CD4-positive, alpha-beta T cell treated with Interferon gamma for 1 hour (primary cell): ENCODE measurements around the gene YPEL2.

Source experiments
- DNase-seq: peaks from one replicate; pipeline ENCODE4 v3.0.0-alpha.2; 2020

The YPEL2 gene

DNA sequence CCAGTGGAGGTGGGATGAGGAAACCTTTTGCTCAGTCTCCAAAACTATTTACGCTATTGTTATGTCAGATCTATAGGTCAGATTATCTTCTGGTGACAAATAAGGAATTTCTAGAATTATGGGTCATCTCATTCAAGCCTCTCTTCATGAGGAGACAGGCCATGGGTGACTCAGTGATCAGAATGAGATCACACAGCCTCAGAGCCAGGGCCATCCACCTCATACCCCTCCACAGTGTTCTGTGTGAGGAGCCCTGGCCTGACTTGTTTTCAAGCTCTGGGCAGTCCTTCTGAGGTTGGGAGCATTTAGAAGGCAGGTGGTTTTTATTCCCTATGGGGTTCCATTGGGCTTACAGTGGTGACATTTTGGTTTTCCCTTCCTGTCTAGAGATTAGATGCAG is 26.5 kb downstream of the YPEL2 start:
- no peak for DNase-seq

DNA sequence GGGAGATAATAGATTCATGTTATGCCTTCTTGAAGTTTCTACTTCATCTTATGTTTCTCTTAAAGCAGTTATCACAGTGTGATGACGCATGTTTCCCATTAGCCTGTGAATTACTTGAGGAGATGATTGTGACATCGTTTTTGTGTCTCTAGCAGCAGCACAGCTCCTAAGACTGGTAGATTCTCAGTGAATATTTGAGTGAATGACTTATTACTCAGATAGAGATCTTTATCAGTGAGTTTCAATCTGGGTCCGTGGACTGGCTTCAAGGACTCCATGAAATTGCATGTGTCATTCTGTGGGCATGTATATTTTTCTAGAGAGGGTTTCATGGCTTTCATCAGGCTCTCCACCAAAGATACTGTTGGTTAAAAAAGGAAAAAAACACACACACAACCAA is 29.9 kb downstream of the YPEL2 start:
- DNase-seq = no peak

DNA sequence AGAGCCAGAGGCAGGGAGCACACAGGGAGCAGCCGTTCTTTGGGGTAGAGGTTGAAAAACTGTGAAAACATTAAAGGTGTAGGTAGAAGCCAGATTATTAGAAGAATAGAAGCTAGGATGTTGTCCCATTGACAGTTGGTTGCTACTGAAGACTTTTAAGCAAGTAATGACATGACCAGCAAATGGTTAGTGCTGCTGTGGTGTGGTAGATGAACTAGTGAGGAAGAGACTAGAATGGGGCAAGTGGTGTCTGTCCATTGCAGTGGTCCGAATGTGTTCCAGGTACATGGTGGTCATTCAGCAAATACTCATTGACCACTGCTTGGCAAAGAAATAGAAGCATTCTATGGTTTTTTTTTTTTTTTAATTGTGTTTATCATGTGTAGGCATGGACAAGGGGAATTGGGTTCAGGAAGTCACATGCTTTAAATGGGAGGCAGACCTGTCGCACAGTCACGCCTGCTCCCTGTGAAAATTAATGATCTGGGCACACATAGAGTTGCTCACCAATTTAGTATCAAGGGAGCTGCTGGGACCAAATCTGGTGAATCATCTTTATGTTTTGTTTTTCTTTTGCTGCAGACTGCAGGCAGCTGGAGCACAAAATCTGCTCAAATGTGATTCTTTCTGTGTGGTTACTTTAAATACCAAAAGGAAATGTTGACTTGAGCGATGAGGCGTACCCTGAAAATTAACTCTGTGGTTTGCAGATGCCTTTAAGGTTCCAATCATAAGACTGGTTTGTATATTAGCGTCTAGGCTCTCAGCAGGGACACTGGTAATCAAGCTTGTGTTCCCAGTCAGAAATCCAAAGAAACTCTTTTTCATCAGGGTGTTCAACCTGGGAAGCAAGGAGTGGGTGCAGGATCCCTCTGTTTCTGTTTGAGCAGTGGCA is 30.7 kb downstream of the YPEL2 start:
- no peak for DNase-seq

DNA sequence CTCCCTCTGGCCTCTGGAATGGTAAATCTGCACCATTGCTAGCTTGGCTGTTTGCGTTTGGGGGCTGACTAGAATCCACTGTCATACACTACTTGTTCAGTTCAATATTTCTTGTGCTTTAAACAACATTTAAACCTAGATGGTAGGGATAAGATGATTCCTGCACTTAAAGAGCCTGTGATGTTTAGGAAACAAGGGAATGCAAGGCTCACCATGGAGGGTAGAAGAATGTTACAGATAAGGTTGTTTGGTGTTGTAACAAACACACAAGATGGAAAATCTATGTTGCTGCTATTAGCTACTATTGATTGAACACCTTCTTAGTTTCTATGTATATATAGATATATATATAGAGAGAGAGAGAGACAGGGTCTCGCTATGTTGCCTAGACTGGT is 31.4 kb downstream of the YPEL2 start:
- DNase-seq = no peak

DNA sequence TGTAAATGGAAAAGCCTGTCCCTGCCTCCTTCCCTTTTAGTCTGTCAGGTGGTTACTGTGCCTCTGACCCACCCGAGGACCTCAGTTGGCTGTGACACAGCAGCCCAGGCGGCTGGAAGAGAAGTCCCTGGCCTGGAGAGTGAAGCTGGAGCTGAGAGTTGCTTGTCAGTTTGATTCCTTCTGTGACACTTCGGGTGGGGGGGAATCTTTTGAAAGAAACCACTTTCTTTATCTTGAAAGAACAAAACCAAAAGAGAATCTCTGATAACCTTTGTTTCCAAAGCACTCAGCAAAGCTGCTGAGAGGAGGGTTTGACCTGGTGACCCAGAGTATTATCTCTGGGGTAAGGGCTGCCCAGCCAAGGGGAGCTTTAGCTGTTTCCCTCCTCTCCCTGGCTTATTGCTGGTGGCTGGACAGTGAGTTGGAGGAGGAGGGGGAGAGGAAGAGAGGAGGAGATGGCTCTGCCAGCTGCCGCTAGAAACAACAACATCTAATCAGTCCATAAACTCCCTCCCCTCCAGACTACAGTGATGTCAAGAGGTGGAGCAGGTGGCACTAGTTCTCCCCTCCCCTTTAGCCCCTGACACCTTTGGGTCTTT is 34.0 kb downstream of the YPEL2 start:
- DNase-seq = no peak

DNA sequence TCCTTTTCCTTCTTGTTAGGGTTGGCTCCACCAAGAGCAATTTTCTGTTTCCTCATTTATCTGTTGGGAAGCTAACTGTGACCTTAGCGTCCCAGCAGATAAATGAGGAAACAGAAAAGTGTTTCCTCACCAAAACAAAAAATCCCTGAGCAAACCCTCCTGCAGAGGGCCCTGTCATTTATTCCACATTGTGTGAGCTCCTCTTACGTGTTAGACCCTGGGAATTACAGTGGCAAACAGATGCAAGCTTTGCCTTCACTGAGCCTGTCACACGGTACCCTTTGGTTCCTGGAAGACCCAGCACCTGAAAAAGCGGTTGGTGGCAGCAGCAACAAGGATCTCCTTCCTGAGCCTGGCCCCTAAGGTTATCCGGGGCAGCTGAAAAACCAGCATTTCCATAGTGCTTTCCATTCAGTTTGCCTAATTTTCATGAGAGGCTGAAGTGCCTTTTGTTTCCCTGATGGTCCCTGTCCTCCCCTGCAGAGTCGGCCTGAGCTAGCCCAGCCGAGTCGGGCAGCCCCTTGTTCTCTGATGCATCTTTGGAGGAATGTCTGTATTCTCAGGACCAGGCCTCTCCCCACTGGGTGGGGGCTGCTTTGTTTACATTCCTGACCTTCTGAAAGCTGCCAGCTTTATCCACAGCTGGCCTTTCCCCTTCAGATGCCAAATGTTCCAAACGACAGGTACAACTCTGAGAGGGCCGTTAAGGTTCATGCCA is 34.7 kb downstream of the YPEL2 start:
- DNase-seq = no peak

DNA sequence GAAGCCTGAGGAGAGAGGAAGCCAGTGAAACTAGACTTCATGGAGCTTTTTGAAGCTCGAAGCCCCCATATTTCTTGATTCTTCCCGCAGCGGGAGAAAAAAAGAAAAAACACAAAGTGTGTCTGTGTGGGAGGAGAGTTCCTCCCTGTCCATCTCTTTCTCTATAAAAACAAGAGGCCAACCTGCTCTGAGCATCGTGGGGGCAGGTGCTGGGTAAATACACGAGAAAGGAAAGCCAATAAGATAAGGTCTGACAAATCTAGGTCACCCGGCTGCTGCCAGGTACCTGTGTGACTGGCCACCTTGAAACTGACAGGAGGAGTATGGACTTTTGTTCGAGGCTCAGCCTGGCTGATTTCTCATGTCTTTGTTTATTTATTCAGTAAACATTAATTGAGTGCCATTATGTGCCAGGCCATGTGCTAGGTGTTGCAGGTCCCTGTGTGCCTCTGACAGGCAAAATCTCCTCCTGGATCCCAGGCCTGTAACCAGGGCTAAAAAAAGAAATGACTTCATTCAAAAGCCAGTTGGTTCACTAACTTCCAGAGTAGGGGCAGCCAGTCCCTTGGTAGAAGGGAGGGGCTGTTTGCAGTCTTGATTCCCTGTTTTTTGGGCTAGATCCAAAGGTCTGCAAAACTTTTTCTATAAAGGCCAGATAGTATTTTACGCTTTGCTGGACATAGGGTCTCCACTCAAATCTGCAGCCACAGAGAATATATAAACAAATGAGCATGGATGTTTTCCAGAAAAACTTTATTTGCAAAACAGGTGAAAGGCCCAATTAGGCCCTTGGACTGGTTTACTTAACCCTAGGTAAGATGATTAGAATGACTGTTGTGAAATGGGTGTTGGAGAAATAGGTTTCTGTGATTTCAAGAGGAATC is 35.6 kb downstream of the YPEL2 start:
- DNase-seq = no peak

DNA sequence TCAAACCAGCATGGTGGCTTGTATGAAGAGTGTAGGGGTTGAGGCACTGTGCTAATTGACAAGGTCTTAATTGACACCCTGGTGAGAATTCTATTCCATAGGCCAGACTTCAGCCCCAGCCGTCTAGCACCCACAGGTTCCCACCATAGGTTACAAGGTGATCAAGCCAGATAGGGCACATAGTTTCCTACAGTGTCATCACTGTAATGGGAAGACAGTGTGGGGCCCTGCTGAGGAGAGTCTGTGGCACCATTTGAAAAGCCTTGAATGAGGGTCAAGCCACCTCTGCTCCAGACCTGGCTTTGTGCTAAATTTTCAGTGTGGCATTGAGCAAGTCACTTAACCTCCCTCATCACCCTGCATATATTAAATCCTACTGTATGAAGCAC is 36.2 kb downstream of the YPEL2 start:
- no peak for DNase-seq

DNA sequence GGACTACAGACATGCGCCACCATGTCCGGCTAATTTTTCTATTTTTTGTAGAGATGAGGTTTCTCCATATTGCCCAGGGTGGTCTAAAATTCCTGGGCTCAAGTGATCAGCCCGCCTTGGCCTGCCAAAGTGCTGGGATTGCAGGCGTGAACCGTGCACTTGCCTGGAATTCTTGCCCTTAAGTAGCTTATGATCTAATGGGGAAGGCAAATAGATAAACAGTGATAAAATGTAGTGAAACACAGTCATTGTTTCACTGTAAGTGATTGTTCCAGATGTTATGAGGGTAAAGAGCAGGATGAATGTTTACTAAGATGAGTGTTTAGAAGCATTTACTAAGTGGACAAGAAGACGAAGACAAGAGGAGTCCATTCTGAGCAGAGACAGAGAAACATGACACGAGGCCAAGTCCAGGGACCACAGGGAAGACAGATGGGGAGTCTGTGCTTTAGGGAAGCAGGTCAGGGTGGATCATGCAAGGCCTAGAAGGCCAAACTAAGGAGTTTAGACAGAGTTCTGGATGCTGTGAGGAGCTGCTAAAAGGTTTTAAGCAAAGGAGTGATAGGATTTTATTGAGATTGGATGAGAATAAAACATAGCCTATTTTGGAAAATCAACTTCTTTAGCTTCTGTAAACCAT is 36.9 kb downstream of the YPEL2 start:
- DNase-seq = no peak

DNA sequence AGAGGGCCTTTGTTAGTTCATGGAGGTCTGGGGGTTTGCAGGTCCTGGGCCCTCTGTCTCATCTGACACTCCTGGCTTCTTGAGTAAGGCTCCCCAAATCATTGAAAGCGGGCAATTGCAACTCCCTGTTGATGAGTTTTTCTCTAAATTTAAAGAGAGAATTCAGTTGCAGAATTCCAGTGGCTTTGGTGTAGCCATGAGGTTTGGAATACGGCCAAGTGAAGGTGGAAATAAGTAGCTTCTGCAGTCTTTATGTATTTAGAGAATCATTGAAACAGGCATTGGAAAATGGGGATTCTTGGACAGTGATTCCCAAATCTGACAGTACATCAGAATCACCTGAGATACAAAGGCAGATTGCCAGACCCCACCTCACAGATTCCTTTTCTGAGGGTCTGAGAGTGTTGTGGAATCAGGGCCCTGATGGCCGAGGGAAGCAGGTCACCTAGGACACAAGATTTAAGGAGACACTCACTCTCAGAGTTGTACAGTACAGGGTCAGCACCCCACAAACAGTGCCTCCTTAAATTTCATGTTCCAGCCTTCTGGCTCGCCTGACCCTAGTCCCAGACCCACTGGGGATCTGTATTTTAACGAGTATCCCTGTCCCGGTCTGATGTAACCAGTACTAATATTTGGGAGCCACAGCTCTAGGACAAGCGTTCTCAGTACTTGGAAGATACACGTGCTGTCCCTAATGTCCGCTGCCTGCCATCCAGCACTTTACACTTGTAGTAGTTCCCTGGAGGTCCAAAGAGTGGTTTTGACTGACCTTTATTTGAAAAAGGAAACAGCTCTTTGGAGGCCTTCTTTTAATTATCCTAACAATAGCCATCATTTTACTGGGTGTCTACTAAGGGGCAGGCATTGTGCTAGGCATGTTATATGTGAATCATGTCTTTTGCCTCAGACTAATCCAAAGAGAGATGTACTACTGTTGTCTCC is 37.8 kb downstream of the YPEL2 start:
- DNase-seq = no peak

DNA sequence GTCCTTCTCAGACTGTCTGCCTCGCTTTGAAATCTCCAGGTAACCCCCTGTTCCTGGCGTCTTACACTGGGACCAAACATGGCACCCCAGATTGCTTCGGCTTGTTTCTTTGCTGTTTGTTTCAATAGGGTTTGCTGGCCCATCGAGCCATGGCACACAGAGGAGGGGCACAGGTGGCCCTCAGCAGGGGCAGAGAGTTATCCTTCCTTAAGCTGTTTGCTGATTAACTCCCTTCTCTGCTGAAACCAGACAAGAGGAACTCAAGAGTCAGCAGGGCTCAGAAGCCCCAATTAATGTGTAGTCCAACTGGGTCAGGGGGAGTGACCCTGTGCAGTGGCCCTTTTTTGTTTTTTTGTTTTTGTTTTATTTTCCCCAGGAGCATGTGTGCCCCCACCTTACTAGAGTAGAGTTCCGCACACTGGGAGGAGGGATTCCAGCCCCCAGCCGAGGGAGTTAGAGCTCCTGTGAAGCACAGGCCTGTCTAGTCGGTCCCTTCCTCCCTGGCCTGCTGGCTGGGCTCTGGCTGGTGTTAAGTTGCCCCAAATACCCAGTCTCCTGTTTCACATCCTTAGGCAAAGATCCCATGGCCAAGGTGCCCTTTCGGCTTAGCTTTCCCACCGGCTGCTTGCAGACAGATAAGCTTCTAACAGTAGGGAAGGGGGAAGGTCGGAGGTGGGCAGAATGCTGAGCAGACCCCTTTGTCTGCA is 39.3 kb downstream of the YPEL2 start:
- DNase-seq = no peak

DNA sequence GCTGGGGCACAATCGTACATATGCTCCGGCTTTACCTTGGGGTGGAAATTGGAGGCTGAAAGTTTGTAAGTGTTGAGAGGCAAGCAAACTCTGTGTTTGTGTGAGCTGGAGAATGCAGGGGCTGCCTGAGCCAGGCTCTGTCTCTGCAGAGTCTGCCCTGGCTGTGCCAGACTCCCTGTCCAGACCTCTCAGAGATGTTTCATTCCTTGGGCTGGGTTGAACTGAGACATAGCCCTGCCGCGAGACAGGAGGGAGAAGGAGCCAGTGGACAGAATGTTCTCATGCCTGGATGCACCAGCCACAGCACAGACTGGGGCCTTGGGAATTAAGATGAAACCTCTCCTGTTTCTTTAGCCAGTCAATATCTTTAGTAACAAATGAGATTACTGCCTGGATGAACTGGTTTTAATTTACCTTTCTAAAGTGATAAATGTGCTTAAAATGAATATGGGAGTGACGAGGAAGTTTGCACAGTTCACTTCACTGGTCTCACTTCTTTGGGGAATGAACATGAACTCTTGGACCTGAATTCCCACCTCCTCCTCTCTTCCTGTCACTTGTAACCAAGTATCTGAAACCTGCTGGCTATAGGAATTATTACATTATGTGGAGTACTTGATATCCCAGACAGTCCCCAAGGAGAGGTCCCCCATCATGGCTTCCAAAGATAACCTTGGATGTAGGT is 40.1 kb downstream of the YPEL2 start:
- DNase-seq = no peak

DNA sequence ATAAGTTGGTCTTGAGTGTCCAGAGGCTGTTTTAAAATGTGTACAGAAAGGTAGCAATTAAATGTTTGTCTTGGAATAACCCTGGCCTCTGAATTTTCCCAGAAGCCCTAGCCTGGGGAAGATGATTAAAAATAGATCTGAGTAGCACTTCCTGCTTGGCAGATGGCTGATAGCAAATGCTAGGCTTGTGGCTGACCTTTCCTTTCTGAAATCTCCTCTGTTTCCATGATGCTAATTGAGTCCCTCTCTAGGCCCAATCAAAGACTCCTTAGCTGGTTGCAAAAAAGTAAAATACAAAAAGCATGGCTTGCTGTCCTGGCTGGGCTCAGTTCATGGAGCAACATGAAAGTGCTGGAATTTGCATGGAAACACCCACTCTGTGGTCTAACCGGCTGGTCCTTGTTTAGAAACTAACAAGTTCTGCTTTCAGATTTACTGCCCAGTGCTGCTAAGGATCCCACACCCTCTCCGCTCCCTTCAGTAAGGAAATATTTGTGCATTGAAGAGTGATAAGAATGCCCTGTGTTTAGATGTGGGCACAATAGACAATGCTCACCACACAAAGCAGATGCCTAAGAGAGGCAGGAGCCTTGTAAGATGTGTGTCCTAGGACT is 40.8 kb downstream of the YPEL2 start:
- DNase-seq = no peak

DNA sequence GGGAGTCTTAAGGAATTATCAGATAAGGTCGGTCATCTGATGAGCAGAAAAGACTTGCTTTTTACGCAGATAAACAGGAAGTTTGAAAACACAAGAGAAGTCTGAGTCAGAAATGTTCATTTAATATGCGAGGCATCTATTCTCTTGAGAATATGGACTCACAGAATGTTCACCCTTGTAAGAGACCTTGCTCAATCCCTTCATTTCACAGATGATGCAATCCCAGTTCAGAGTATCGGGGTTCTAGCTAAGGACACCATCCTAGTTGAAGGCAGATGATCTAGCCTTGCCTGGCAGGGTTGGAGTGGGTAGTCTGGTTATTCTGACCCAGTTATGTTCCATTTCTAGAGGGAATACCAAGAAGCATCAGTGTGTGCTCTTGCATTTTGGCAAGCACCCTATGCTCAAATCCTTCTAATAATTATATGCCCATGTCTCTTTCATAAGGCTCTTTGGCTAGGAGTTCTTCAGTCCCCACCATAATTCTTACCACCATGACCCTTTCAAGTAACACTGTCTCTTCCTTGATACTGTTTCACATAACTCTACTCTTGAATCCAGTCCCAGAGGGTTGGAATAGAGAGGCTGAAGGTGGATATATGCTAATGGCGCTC is 42.5 kb downstream of the YPEL2 start:
- no peak for DNase-seq

DNA sequence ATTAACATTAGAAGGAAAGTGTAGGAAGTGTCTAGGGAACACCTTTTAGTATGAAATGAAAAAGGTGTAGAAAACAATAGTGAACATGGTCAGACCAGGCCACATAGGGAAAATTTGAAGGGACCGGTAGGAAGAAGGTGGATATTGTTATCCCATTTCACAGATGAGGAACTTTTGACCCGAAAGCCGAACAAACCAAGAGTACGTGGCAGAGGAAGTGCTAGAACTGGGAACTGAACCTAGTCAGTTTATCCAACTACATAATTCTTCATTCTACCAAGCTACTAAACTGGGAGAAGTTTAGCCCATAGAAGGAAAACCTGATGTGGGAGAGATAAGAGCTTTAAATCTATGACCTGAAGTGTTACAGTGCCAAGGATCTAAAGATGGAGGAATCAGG is 43.2 kb downstream of the YPEL2 start:
- DNase-seq = no peak

DNA sequence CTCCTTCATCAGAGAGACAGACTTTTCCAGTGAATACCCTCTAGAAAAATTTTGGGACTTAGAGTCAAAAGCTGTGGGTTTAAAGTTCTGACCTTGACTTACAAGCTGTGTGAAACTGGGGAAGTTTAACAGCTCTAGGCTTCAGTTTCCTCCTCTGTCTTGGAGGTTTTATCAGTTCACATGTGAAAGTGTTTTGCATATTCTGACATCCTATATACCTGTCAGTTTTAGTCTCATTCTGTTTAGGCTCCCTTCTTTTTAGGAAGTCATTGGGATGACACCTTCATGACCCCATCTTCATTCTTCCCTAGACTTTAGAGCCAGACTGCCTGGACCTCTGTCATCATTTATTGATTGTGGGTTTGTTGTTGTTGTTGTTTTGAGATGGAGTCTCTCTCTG is 44.4 kb downstream of the YPEL2 start:
- no peak for DNase-seq

DNA sequence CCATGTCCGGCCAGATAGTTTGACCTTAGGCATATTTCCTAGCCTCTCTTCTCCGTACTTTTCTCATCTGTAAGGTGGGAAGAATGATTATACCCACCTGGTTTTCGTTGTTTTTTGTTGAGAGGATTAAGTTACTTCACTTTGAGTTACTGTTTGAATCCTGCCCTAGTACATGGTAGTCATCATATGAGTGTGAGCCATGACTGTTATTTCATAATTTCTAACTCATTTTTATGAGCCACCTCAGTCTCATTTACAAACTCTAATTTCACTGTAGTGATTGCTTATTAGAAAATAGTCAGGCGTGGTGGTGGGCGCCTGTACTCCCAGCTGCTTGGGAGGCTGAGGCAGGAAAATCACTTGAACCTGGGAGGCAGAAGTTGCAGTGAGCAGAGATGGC is 45.1 kb downstream of the YPEL2 start:
- DNase-seq = no peak

DNA sequence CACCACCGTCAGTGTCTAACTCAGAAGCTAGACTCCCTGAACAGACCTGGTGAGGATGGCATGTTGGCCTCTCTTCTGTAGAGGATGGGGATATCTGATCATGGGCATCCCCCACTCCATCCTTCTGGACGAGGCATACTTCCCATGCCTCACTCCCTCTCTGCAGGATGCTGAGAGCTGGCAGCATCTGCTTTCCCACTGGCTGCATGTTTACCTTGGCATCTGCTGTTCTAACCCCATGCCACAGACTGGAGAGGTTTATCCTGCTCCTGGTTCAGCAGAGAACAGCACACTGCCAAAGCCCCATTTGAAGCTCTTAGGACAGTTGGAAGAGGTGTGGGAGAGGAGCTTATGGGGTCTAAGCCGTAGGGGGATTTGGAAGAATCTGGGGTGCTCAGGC is 46.0 kb downstream of the YPEL2 start:
- DNase-seq = no peak

DNA sequence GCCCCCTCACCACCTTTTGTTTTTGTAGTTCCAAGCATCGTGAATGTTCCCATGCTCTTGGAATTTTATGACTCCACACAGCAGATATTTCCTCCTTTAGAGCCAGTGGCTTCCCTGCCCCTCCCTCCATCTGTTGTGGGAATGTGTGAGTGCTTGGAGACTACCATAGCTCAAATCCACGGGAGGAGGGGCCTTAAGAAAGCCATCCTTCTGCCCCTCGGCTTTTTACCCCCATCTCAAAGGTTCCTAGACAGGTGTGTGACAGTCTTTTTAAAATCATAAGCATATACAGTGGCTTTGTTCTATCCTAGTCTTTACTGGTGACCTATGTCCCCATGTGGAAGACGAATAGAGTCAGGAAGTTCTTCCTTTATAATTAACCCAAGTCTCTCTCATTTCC is 47.2 kb downstream of the YPEL2 start:
- DNase-seq = no peak
